ENCODE results near the gene NSG1.

The NSG1 gene

GRCh38 chr4:4374388-4375098, 12.4 kb upstream of the NSG1 start:
- no peak for DNase-seq

- no peak for DNase-seq
These were observed 10.8 kb upstream of the NSG1 start for GRCh38 chr4:4376074-4376473.

GRCh38 chr4:4377191-4377590, 9.7 kb upstream of the NSG1 start:
- DNase-seq = no peak

- DNase-seq = no peak
These were observed 9.0 kb upstream of the NSG1 start for GRCh38 chr4:4377732-4378460.

- DNase-seq = no peak
These were observed 7.3 kb upstream of the NSG1 start for GRCh38 chr4:4379540-4380087.

GRCh38 chr4:4383085-4383484, 3.8 kb upstream of the NSG1 start:
- no peak for DNase-seq

- peak in 1 of 3 experiments; percentile 18 for DNase-seq
These were observed 2.1 kb upstream of the NSG1 start for GRCh38 chr4:4384837-4385236.

- no peak for DNase-seq
These were observed 1.1 kb upstream of the NSG1 start for GRCh38 chr4:4385729-4386295.

- peak in 2 of 3 experiments; percentile 77 to 83 for DNase-seq
These were observed 586 bp upstream of the NSG1 start for GRCh38 chr4:4386296-4386735.

- peak in 2 of 3 experiments; percentile 38 to 54 for DNase-seq
These were observed 819 bp downstream of the NSG1 start for GRCh38 chr4:4387531-4388310.

- no peak for DNase-seq
These were observed 1.4 kb downstream of the NSG1 start for GRCh38 chr4:4388311-4388790.

- no peak for DNase-seq
These were observed 2.1 kb downstream of the NSG1 start for GRCh38 chr4:4388836-4389575.

GRCh38 chr4:4390046-4390445, 3.1 kb downstream of the NSG1 start:
- DNase-seq = no peak

GRCh38 chr4:4390515-4391240, 3.8 kb downstream of the NSG1 start:
- no peak for DNase-seq

- no peak for DNase-seq
These were observed 5.0 kb downstream of the NSG1 start for GRCh38 chr4:4391866-4392265.

- DNase-seq = no peak
These were observed 5.7 kb downstream of the NSG1 start for GRCh38 chr4:4392501-4393183.

GRCh38 chr4:4394644-4395043, 7.7 kb downstream of the NSG1 start:
- no peak for DNase-seq

GRCh38 chr4:4395371-4395770, 8.5 kb downstream of the NSG1 start:
- peak in 1 of 3 experiments; percentile 33 for DNase-seq

- DNase-seq = peak; percentile 80 to 91 (median 86)
These were observed 9.1 kb downstream of the NSG1 start for GRCh38 chr4:4395849-4396627.
